HT1080 (cell line): ENCODE data around the gene CLEC16A. TPM values are rescaled to one million over a fixed set of nuclear protein-coding genes. Genes with fewer than 3 reads are reported as not detected.

Experiments used
- DNase-seq: peaks from one replicate; pipeline ENCODE4 v3.0.0-alpha.2; 2015; ENCODE audit warnings: low read depth
- total RNA-seq: library from RNA; depleted of rRNA; stranded (reverse); fragments of >200 nt; shearing (Covaris generic); gene quantifications from 2 replicates; pipeline ENCODE4 v1.2.3, GENCODE V29; 2014

CLEC16A gene
- total RNA-seq, 1 experiment from 2014 or later = 12.9 TPM

GRCh38 chr16:11155284-11155806, 211.0 kb downstream of the CLEC16A start:
- DNase-seq = peak; percentile 58

- DNase-seq = no peak
Observed at GRCh38 chr16:11156401-11156800, 212.0 kb downstream of the CLEC16A start.

- no peak for DNase-seq
Observed at GRCh38 chr16:11157143-11157542, 212.8 kb downstream of the CLEC16A start.

DNA sequence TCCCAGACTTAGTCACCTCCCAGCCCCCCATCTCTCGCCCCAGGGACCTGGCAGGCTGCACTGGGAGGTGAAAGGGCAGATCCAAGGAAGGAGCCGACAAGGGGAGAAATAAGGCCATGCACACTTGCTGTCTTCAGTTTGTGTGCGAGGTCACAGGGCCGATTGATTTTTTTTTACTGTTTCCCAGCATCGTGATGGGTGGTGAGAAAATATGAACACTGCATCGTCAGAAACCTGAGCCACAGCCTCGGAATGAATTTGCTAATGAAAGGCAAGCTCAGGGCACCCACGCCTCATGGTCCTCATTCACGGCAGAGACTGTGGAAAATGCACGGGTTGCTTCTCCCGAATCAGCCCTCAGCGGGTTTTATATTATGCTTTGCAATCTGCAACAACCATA, 213.7 kb downstream of the CLEC16A start:
- DNase-seq = no peak

DNA sequence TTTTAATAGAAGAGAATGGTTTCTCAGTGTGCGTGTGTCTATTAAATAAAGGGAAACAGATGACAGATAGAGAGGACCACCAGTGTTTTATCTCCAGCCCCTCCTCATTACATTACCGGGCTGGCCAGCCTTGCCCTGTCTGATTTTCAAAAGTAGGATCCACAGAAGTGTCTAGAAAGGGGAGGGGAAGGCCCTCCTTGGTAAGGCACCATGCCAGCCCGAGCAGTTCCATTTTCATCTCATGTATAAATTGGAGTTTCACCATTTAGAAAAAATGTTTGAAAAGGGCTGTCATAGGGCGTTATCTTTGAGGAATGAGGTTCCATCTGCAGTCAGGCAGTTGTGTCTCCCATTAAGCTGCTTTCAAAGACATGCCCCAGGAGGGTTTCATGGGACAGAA, 214.9 kb downstream of the CLEC16A start:
- no peak for DNase-seq

- DNase-seq = no peak
Observed at GRCh38 chr16:11160676-11161115, 216.3 kb downstream of the CLEC16A start.

DNA sequence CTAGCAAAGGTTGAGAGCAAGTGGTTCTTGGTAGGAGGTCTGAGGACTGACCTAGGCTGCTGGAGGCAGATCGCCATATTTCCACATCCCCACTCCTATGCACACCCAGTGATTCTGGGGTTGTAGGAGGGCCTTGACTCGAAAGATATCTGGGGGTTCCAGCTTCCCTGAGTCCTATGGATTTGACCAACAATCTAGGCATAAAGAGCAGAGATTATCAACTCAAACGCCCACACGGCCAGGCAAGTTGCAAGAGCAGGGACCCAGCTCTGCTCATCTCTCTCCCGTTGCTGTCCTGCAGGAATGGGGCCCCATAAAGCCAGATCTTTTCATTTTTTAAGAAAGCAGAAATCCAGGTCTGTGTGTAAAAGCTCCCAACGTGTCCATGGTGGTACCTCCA, 217.1 kb downstream of the CLEC16A start:
- no peak for DNase-seq

- no peak for DNase-seq
Observed at GRCh38 chr16:11161974-11162373, 217.6 kb downstream of the CLEC16A start.

- no peak for DNase-seq
Observed at GRCh38 chr16:11162586-11163268, 218.4 kb downstream of the CLEC16A start.

DNA sequence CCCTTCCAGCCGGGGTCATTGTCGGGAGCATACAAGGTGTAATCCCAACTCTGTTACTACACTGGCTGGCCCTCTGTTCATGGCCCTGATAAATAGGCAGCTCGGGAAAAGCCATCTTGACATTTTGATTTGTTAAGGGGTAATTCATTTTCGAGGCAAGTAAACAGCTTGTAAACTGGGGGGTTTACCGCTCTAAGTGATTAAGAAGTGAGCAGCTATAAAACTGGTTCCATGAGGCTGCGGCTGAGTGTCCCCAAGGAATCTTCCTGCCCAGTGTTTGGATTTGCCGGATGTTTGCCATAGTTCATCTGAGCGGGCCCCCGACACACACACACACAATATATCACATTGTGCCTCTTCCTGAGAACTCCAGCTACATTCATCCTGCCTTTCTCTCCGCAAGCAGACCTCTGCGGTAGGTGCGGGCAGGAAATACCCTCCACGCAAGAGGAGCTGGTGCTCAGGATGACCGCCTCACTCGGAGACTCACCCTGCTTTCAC, 219.4 kb downstream of the CLEC16A start:
- no peak for DNase-seq

GRCh38 chr16:11164482-11165270, 220.3 kb downstream of the CLEC16A start:
- no peak for DNase-seq

- DNase-seq = no peak
Observed at GRCh38 chr16:11165349-11165748, 221.0 kb downstream of the CLEC16A start.

DNA sequence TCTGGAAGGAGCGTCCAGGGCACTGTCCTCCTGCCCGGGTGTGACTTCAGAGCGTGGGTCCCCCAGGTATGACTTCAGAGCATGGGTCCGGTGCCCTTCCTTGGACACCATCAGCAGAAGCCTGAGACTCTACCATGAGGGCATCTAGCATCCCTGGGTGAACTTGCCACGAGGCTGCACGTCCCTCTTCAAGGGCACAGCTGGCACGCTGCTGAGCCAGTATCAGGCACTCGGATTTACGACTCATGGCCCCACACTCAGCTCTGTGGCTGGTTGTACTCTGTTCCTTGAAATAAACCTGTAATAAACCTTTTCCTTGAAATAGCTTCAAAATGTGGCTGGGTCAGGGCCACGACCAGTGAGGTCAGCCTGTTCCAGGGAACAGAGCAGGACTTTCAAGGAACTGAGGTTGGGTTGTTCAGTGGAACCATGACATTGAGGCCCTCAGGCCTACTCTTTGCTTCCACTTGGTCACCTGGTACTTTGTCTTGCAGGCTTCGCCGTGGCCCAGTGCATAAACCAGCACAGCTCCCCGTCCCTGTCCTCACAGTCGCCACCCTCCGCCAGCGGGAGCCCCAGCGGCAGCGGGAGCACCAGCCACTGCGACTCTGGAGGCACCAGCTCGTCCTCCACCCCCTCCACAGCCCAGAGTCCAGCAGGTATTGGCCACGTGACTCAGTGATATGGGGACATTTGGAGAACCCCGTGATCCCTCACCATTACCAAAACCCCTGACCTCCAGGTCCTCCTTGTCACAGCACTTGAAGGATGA, 221.7 kb downstream of the CLEC16A start:
- DNase-seq = no peak

GRCh38 chr16:11167581-11167980, 223.2 kb downstream of the CLEC16A start:
- DNase-seq = no peak

DNA sequence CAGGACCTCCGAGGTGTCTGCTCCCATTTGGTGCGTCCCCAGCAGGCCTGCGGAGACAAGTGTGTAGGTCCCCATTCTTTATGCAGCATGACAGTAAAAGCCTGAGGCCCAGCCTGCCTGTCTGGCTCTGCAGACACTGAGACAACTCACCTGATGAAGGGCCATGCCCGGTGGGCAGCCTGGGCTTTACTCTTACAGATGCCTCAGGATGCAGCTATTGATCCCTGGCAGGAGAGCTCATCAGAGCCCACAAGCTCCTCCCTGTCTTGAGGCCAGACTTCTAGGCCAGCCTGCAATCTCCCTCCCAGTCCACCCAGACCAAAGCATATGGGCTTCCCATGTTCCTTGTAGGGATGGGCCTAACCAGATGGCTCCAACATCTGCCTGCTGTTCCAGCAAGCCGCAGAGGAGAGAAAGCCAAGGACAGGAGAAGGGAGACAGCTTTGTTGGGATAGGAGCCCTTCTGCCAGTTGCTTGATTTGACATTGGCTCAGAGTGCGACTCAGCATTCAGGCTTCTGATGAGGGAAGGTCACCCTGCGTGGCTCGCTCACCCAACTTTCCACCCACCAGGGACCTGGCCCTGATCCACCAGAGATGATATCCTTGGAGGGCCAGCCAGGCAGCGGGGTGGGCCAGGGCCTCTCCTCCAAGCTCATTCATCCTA, 224.2 kb downstream of the CLEC16A start:
- DNase-seq = no peak

GRCh38 chr16:11169641-11170040, 225.3 kb downstream of the CLEC16A start:
- DNase-seq = no peak

DNA sequence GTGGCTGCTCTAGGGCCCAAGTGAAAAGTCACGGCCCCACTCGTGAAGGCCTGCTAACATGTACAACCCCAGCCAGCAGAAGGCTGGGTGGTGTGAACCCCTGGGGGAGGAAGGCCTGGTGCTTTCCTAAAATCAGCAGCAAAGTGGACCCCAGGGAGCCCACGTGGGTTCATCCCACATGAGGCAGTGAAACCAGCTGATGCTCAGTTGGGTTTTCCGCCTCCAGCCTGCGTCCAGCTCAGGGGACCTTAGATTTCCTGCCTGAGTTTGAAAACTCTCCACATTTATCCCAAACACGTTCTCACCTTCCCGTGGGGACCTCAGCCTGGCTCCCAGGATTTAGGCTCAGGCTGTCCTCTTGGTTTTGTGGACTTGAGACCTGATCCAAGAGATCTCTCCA, 225.8 kb downstream of the CLEC16A start:
- no peak for DNase-seq

DNA sequence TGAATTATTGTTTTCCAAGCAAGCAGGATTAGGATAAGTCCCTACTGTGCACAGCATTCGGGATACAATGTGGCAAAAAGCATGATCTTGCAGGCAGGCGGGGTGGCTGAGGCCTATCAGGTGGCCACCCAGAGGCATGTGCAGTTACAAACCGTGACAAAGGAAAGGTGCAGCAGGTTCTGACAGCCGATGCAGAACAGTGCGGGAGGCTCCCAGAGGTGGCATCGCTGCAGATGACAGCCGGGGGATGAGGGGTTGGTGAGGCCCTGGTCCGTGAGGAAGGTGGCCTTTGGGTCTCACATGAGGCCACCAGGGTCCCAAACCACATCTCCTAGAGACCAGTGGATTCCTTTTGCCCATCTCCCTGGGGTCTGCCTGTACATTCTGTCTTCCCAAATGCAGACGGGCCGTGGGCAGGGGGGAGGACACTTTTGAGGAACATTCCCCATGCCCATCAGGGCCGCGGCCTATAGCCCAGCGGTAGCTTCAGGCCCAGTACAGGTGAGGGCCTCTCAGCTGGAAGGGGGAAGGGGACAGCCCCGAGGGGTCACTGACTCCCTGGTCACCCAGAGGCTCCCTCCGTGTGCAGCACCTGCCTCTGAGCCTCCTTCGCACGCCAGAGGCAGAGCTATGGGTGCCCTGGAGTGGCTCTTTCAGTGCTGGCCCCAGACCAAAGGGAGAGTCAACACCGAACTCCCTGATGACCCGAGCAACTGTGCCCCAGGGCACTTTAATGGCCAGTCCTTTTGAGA, 226.5 kb downstream of the CLEC16A start:
- DNase-seq = no peak

DNA sequence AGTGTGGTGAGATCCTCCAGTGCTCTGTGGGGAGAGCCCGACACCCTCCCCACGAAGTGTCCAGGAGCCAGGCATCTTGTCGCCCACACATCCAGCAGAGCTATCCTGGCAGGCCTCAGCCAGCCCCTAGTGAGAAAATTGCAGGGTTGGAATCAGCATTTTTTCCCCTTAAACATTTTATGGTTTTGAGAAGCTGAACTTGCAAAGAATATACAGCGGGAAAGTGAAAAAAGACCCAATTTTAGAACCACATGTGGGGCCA, 227.0 kb downstream of the CLEC16A start:
- no peak for DNase-seq

- no peak for DNase-seq
Observed at GRCh38 chr16:11171757-11172299, 227.5 kb downstream of the CLEC16A start.
